Adrenal gland (tissue), 12 donors: ENCODE data around the gene LOXHD1. TPM values are rescaled to one million over a fixed set of nuclear protein-coding genes. Genes with fewer than 3 reads are reported as not detected.

Experiments used
- DNase-seq, 7 donors: peaks; one replicate each; pipeline ENCODE4 v3.0.0-alpha.2; 2019 to 2020
- H3K27ac ChIP-seq, 5 donors: fragments of 200-600 bp; sonication (generic) in 4 of 5; 1 replicate in 3 of 5; 2 replicates in 2 of 5; pipeline versions ENCODE4 v1.5.1 to v1.8.0; 2016 to 2020; ENCODE audit warnings: mild to moderate bottlenecking in 1 of 5
- H3K27me3 ChIP-seq: fragments of 200-600 bp; 2 replicates; pipeline ENCODE4 v1.8.0; 2021
- H3K36me3 ChIP-seq, 2 donors: fragments of 200-600 bp; replicated peaks in 1 of 2; 1 replicate in 1 of 2; 2 replicates in 1 of 2; pipeline versions ENCODE4 v1.5.1 to v1.8.0; 2018 to 2022
- H3K4me1 ChIP-seq, 2 donors: fragments of 200-600 bp; replicated peaks in 1 of 2; 1 replicate in 1 of 2; 2 replicates in 1 of 2; pipeline versions ENCODE4 v1.5.1 to v1.8.0; 2018 to 2021
- H3K4me3 ChIP-seq, 4 donors: fragments of 200-600 bp; sonication (generic) in 3 of 4; one replicate each; pipeline ENCODE4 v1.5.1; 2016 to 2018
- H3K9me3 ChIP-seq, 3 donors: fragments of 200-600 bp; sonication (generic) in 1 of 3; replicated peaks in 1 of 3; 1 replicate in 2 of 3; 2 replicates in 1 of 3; pipeline versions ENCODE4 v1.5.1 to v1.8.0; 2016 to 2021
- CTCF ChIP-seq, 6 experiments: fragments of 450-650 bp in 4 of 6; fragments of 200-600 bp in 2 of 6; sonication (generic) in 1 of 6; IDR thresholded peaks; 1 replicate in 5 of 6; 2 replicates in 1 of 6; pipeline versions ENCODE4 v1.5.1 to v1.8.0; 2016 to 2021; ENCODE audit warnings: antibody characterized with exemption in 6 of 6, mild to moderate bottlenecking in 2 of 6, moderate library complexity in 1 of 6
- POLR2A ChIP-seq, 2 donors: fragments of 450-650 bp; IDR thresholded peaks; one replicate each; pipeline ENCODE4 v1.6.1; 2017; ENCODE audit warnings: antibody characterized with exemption in 2 of 2, mild to moderate bottlenecking in 2 of 2, moderate library complexity in 1 of 2
- WGBS, 4 donors: extraction: QIAGEN DNeasy Blood & Tissue Kit in 2 of 4; methylation state at CpG; one replicate each; pipeline versions ENCODE4 v1.1.5 to v1.1.7; 2013 to 2017; 5-methylcytosine and 5-hydroxymethylcytosine counted together
- intact Hi-C, 2 donors: fragments of 100-400 bp; cut with DNase I; formaldehyde crosslinking; loops; one replicate each; pipeline versions ENCODE4 v1.14.1 to v1.15.0; 2022 to 2023
- polyA plus RNA-seq, 3 donors: library from polyadenylated mRNA; stranded (reverse); fragments of 200-250 nt in 2 of 3; fragments of 350-450 nt in 1 of 3; fragmentation: Illumina TruSeq in 1 of 3; extraction: RNeasy Lipid Tissue Mini Kit (QIAGEN cat#74804) in 1 of 3; gene quantifications; one replicate each; pipeline ENCODE4 v1.2.3, GENCODE V29; 2013 to 2014
- total RNA-seq, 9 donors: library from RNA; depleted of rRNA in 4 of 9; stranded (reverse); fragments of >200 nt in 4 of 9; fragments of 120-200 nt in 1 of 9; fragmentation: NEBNext Ultra II Directional in 1 of 9; extraction: Animal tissue kit (Norgen Biotek cat#: 25700) in 1 of 9; gene quantifications; one replicate each; pipeline versions ENCODE4 v1.1.0 to v1.2.4, GENCODE V29; 2013 to 2023
- donor health status: healthy with polysubstance abuse.
- donor health status: Bipolar disorder and iron deficiency.
- donor health status: DM: yes; HTN: yes; CAD: no.
- donor health status: DM: no; HTN: no; CAD: no.
- donor health status: DM: no; HTN: no; CAD: no.
- donor health status: DM: yes; HTN: yes; CAD: no.

The LOXHD1 gene
- total and polyA plus RNA-seq, 12 donors: 0.08 to 0.30 (median 0.16) TPM; not detected in 7

- TF ChIP-seq CTCF (IDR thresholded peaks at IDR 0.05): no peak
- TF ChIP-seq POLR2A (IDR thresholded peaks at IDR 0.05): no peak
- Histone ChIP-seq H3K27me3 (no peaks in the 10 kb centered on the region), H3K9me3 (no peaks in the 10 kb centered on the region), H3K4me1 (no peaks in the 10 kb centered on the region), H3K27ac (no peak overlapping the region), H3K36me3 (no peaks in the 10 kb centered on the region), H3K4me3 (no peak overlapping the region)
- intact Hi-C loops: no loop called here
- WGBS, 4 donors: 66 to 86% (median 74%) methylated on average over 8 of the region's 8 CpGs
- peak in 1 of 7 donors; percentile 11 for DNase-seq
Observed at GRCh38 chr18:46464926-46465655, 191.9 kb downstream of the LOXHD1 start.

GRCh38 chr18:46462523-46462922 lies 194.5 kb downstream of the LOXHD1 start:
- no peaks in the 10 kb centered on the region for H3K9me3 ChIP-seq
- intact Hi-C loops: no loop called here
- no peak for DNase-seq
- H3K27me3 ChIP-seq: no peaks in the 10 kb centered on the region
- H3K27ac ChIP-seq: no peak overlapping the region
- no peaks in the 10 kb centered on the region for H3K4me1 ChIP-seq
- TF ChIP-seq CTCF (IDR thresholded peaks at IDR 0.05): no peak
- TF ChIP-seq POLR2A (IDR thresholded peaks at IDR 0.05): no peak
- no peaks in the 10 kb centered on the region for H3K36me3 ChIP-seq
- WGBS, 4 donors: 40 to 51% (median 44%) methylated on average over 3 to 7 of the region's 7 CpGs
- no peak overlapping the region for H3K4me3 ChIP-seq

- WGBS, 4 donors: 61 to 83% (median 76%) methylated on average over 5 to 6 of the region's 6 CpGs
Observed at GRCh38 chr18:46461993-46462392, 195.0 kb downstream of the LOXHD1 start.

GRCh38 chr18:46460754-46461153 lies 196.3 kb downstream of the LOXHD1 start:
- H3K4me3 ChIP-seq: no peak overlapping the region
- TF ChIP-seq CTCF (IDR thresholded peaks at IDR 0.05) (no peak), POLR2A (IDR thresholded peaks at IDR 0.05) (no peak)
- WGBS, 4 donors: 75 to 85% (median 80%) methylated on average over 4 to 5 of the region's 5 CpGs
- intact Hi-C loops: no loop called here
- H3K9me3 ChIP-seq: no peaks in the 10 kb centered on the region
- H3K36me3 ChIP-seq: no peaks in the 10 kb centered on the region
- H3K4me1 ChIP-seq: no peaks in the 10 kb centered on the region
- DNase-seq: peak in 1 of 7 donors; percentile 27
- no peaks in the 10 kb centered on the region for H3K27me3 ChIP-seq
- H3K27ac ChIP-seq: no peak overlapping the region

More at GRCh38 chr18:46461993-46462392, 195.0 kb downstream of the LOXHD1 start:
- Histone ChIP-seq H3K4me1 (no peaks in the 10 kb centered on the region), H3K4me3 (no peak overlapping the region), H3K27me3 (no peaks in the 10 kb centered on the region), H3K9me3 (no peaks in the 10 kb centered on the region), H3K36me3 (no peaks in the 10 kb centered on the region), H3K27ac (no peak overlapping the region)
- no peak for TF ChIP-seq CTCF (IDR thresholded peaks at IDR 0.05)
- no peak for TF ChIP-seq POLR2A (IDR thresholded peaks at IDR 0.05)
- DNase-seq: peak in 1 of 7 donors; percentile 25
- intact Hi-C loops: no loop called here
